ENCODE data around the gene FBN2. TPM values are rescaled to one million over a fixed set of nuclear protein-coding genes. Genes with fewer than 3 reads are reported as not detected.
"Not testable (repeated sequence)": the region's sequence is repeated elsewhere in the genome, so short reads cannot be mapped to it uniquely, and the experiment has no call there.

The FBN2 gene
- total RNA-seq, 1 experiment from 2014 or later: 0.31 TPM

DNA sequence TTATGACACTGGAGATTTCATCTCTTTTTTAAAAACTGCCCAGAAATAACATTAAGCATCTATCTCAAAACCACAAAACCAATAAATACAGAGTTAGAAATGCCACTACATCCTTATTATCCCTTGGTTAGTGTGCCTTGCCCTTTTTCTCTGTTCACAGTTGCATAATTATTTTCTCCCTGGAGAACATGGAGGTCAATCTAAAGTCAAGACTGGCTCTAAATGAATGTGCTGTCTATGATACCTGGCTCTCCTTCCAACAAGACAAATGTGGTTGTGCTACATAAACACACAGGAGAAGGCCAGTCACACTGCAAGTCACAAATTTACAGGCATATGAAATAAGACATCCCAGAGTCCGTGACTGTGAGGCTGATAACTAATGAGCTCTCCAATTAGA lies 2.8 kb downstream of the FBN2 start:
- DNase-seq (ENCODE audit: low spot score): peak; percentile 36

- DNase-seq (ENCODE audit: low spot score): peak; percentile 61
These were observed 3.3 kb downstream of the FBN2 start for GRCh38 chr5:128534726-128535125.

- no peak for DNase-seq (ENCODE audit: low spot score)
These were observed 5.3 kb downstream of the FBN2 start for GRCh38 chr5:128532776-128533175.

GRCh38 chr5:128532127-128532526 lies 5.9 kb downstream of the FBN2 start:
- no peak for DNase-seq (ENCODE audit: low spot score)

DNA sequence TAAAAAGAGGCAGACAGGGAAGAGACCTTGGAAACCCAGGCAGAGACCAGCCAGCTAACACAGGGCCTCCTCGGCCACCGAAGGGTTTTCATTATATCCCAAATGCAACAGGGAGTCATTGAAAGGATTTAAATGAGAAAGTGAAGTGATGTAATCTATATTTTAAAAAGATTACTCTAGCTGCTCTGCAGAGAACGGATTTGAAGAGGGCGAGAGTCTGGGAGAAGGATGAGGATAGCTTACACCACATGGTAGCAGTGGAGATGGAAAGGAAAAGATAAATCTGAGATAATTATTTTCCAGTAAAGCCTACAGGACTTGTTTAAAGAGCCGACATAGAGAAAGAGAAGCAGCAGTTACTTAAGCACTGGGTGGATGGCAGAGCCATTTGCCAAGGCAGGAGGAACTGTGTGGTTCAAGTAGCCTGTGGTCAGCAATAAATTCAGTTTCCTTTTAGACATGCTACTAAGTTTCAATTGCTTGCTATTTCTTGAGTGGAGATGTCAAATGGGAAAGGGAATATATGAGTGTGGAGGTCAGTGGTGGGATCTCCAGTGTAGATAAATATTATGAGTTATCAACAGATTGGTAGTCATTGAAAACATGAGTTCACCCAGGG lies 9.3 kb downstream of the FBN2 start:
- no peak for DNase-seq (ENCODE audit: low spot score)

DNA sequence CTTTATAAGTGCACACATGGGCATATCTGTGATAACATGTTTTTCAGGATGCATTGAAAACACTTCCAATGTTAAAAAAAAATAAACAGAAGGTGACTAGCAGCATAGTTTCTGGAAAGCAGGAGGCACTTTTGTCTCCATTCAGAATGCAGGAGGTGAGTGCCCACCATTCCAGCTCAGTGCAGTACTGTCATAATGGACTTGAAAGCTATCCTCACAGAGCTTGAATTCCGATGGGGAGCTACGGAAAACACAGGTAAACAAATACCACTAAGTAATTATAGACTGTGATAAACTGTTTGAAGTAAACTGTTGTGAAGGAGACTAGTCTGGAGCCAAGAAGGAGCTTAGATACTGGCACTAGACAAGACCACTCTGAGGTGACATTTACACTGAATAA lies 9.9 kb downstream of the FBN2 start:
- DNase-seq (ENCODE audit: low spot score): no peak

DNA sequence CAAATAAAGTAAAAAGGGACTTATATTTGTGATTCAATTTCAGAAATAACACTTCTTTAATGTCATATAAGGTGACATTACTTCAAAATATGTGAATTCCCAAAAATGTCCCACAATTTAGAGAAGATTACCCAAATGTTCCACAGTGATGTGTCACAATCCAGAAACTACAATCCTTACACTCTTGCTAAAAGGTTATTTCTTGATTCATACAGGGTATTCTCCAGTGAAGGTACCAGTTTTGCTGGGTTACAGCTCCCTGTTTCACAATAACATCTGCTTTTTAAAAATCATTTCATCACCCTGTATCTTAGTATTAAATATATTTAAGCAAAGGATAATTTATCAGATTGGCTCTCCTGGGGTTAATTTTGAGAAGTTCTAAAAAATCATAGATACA lies 11.0 kb downstream of the FBN2 start:
- DNase-seq (ENCODE audit: low spot score): no peak

- DNase-seq (ENCODE audit: low spot score): no peak
These were observed 15.7 kb downstream of the FBN2 start for GRCh38 chr5:128522336-128522735.

DNA sequence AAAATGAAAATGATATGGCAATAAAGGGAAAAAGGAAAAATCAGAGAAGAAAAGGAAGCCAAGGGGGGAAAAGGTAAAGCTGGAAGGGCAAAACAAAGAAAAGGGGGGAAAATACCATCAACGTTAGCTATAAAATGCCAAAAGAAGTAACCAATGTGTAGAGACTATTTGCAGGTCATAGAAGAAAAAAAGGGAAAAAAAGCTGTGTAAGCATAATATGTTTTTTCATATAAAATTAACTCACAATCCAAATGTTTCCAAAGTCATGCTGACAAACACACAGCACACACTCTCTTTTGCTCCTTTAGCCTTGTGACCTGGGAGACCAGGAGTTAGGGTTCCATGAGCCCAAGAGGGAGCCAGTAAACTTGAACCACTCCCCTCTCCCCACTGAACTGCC lies 18.2 kb downstream of the FBN2 start:
- DNase-seq (ENCODE audit: low spot score): no peak

DNA sequence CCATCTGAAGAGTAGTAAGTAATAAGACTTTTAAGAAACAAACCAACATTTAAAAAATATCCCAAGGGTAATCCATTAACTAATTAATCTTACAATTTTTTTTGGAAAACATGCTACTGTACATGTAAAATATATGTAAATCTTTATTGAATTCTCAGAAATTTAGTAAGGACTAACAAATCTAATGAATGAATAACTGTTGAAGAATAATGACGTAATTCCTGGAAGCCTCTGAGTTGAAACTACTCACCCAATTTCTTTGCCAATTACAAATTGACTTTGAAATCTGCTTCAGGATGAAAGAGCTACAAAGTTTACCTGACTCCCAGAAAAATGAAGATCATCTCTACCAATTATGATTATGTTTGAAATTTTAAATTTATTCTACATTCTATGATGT lies 21.1 kb downstream of the FBN2 start:
- DNase-seq (ENCODE audit: low spot score): no peak

GRCh38 chr5:128513806-128514205 lies 24.2 kb downstream of the FBN2 start:
- no peak for DNase-seq (ENCODE audit: low spot score)

DNA sequence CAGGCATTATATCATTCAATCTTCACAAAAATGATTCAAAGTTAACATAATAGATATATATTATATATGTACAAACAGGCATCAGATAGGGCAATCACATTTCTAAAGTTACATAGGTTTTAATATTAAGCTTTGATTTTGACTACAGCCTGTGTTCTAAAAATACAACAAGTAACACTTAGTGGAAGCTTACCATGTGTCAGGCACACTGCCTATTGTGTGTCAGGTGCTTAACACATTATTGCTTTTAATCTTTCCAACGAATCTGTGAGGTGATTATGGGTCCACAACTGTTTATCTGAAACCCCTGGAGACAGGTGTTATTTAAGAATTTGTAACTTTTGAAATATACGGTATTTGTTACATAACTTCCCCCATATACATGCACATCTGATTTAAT lies 25.2 kb downstream of the FBN2 start:
- DNase-seq (ENCODE audit: low spot score): no peak

DNA sequence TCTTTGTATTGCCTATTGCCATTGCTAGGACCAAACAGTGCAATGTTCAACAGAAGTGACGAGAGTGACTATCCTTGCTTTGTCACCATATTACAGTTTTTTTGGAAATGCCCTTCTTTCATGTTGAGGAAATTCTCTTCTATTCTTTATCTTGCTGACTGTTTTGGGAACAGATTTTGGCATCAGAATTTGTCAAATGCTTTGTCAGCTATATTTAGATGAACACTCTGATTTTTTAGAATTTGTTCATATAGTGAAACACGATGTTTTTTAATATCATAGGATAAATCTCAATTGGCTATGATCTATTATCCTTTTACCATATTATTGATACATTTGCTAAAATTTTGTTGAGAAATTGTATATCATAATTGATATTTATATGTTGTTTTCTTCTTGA lies 31.4 kb downstream of the FBN2 start:
- no peak for DNase-seq (ENCODE audit: low spot score)

DNA sequence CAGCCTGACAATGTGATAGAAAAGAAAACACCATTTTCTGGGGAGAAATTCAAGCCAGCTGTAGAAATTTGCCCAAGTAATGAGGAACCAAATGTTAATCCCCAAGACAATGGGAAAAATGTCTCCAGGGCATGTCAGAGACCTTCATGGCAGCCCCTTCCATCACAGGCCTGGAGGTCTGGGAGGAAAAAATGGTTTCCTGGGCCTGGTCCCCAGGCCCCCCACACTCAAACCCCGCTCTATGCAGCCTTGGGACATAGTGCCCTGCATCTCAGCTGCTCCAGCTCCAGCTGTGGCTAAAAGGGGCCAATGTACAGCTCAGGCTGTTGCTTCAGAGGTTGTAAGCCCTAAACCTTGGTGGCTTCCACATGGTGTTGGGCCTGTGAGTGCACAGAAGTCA lies 34.3 kb downstream of the FBN2 start:
- not testable (repeated sequence) for DNase-seq (ENCODE audit: low spot score)

- DNase-seq (ENCODE audit: low spot score): peak; percentile 68
These were observed 39.1 kb downstream of the FBN2 start for GRCh38 chr5:128498844-128499455.

GRCh38 chr5:128494516-128494915 lies 43.5 kb downstream of the FBN2 start:
- no peak for DNase-seq (ENCODE audit: low spot score)

DNA sequence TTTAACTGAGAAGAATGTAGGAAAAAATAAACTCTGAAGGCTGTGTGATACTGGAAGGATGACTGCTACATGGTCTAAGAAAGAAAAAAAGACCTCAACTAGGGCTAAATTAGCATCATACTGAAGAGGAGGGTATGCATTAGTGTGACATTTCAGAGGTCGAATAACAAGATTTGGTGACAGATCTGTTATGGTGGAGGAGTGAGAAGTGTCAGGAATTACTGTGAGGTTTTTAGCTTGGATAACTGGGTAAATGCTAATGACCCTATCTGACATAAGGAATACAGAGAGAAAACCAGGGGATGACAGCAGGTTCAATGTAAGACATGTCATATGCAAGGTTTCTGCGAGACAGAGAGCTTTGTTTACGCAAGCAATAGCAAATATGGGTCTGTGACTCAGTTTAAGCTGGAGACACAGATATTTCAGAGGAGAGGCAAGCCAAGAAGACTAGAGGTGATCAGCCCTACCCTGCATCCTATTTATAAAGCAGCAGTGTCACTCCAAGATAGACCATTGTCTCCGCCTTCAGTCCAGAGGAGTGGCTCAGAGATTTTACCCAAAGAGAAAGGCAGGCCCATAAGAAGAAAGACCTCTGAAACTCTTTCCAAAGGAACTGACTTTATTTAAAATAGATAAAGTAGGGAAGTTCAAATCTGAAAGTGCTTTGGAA lies 44.3 kb downstream of the FBN2 start:
- no peak for DNase-seq (ENCODE audit: low spot score)

GRCh38 chr5:128491291-128491690 lies 46.8 kb downstream of the FBN2 start:
- DNase-seq (ENCODE audit: low spot score): no peak

- no peak for DNase-seq (ENCODE audit: low spot score)
These were observed 47.3 kb downstream of the FBN2 start for GRCh38 chr5:128490761-128491160.

DNA sequence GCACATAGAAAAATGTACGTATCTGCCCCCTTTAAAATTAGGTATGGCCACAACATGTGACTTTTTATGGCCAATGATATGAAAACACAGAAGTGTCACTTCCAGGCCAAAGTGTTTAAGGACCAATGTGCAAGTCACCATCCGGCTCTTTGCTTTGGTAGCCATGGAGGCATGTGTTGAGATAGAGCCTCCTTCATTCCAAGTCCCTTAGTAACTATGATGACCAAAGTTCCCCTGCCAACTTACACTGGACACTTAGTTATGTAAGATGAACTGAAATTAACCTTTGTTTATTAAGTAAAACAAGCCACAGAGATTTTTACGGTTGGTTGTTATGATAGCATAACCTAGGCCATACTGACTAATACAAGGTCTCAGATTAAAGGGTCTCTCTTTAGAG lies 51.0 kb downstream of the FBN2 start:
- DNase-seq (ENCODE audit: low spot score): no peak

DNA sequence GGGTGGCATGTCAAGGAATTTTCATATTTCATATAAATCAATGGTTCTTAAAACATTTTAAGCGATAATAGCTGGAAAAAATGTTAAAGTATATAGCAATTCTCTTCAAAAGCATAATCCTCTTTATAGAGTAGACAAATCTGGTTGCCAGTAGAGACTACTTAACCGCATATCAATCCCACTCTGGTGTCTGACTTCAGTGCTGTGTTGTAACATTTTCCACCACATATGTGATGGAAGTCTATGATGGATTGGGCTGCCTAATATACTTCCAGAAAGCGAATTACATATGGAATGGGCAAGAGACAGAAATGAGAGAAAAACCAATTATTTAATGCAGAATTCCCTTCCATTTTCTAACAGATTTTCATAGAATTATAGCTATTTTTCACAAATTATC lies 54.3 kb downstream of the FBN2 start:
- no peak for DNase-seq (ENCODE audit: low spot score)

DNA sequence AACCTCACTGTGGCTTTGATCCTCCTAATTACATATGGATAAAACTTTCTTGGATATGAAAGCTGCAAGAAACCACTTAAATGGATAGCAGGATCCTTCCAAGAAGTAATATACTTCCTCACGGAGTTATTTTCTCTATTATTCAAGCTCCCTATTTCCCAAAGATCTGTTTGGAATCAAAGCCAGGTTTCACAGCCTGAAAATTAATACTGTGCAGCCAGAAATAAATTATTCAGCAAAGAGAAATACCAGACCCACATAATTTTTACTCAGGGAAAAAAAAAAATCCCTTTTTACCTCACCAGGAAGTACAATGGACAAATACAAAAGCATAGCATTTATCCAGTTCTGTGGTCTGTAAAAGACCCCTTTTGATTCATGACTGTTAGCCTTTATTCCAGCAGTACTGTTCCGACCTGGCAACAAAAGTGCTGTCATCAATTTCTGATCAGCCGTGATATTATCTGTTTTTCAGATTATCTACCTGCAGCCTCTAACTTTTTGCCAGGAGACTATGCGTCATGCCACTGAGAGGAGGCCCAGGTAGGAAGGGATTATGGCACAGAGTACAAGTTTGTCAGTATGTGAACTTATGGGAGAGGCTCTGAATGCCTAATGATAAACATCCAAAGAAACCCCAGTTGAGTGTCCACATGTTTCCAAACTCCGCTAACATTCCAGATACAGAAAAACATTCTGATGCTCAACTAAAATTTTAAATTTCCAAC lies 57.0 kb downstream of the FBN2 start:
- no peak for DNase-seq (ENCODE audit: low spot score)

- DNase-seq (ENCODE audit: low spot score): no peak
These were observed 57.9 kb downstream of the FBN2 start for GRCh38 chr5:128480158-128480557.

Measured in HT-29 (cell line).